NCI-H2196 treated with DMSO at 0.1 percent for 48 hours (cell line): ENCODE measurements around the gene ANKRD55.
"Not testable (repeated sequence)": the region's sequence is repeated elsewhere in the genome, so short reads cannot be mapped to it uniquely, and the experiment has no call there.

Experiments
- DNase-seq: peaks from one replicate; lab custom pipeline; 2025; ENCODE audit not compliant: unreplicated experiment; lab: John Stamatoyannopoulos, UW

ANKRD55 gene

DNA sequence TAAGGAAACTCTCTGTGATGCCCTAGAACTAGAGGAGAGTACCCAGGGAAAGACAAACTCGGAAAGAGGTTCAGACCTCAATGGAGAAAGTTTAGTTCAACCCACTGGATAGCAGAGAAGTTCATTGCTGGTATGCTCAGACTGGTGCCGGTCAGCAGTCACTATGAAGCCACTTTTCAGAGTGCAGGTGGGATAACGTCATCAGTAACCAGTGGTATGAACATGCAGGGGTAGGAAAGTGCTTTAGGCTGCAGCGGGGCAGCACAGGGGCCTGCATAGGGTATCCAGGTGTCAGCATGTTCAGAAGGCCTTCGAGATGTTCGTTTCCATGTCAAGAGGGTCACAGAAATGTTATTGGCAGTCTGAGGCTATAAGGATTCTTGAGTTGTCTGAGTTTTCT, 20.8 kb upstream of the ANKRD55 start:
- DNase-seq, result no peak

DNA sequence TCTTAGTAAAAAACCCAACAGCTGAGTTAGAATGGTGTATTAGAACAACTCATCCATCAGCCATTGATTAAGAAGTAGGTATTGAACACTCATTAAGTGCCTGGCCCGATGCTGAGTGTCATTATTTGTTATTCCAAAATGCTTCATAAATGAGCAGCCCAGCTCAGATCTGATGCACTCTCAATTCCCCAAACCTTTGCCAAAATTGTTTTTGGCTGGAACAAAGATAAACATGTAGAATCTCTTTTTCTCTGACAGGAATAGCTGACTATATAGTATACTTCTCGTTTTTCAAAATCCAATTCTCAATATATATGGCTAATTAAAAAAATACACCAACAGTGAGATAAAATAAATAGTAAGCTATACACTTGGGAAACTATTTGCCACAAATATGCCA, 20.0 kb upstream of the ANKRD55 start:
- DNase-seq, result no peak

DNA sequence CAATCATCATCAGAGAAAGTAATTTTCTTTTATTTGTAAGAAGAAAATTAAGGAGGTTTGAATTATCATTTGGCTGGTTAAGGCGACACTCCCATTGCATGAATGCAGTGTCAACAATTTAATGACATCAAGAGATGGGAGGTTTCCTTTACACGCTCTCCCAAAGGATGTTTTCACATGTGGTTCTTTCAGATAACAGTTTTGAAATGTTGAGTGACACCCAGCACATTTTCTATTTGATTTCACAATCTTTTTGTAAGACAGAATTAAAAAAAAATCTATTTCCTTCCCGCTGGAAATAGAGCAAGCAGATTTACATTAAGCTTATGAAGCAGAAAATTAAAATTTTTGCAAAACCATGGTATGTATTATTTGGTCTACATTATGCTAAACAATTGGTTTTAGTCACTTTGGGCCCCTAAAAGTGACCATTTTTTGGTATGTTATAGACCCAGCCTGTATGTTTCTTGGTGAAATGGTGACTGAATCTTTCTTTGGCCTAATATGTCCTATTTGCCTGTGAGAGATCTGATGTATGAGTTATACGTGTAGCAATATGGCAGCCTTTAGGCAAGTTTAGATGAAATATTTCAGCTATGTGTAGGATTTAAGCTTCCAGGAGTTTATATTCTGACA, 18.9 kb upstream of the ANKRD55 start:
- no peak for DNase-seq

DNA sequence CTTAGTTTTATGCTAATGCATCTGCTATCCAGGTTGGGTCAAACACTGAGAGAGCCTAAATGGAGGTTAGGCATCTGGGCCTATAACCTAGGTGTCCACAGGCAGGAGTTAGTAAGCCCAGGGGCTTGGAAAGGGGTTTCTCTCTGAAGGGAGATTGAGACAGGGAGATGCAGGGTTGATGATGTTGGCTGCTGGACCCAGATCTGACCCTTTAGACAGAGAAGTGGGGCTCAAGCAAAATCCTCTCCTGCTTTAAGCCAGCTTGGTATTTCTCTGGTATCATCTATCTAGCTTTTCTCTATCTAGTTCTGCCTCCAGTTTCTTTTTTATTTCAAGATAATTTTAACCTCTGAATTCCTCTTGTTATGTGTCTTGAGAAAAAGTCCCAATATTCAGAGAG, 18.3 kb upstream of the ANKRD55 start:
- no peak for DNase-seq

GRCh38 chr5:56250011-56250410, 16.9 kb upstream of the ANKRD55 start:
- DNase-seq, result no peak

GRCh38 chr5:56249085-56249484, 16.0 kb upstream of the ANKRD55 start:
- DNase-seq, result not testable (repeated sequence)

- DNase-seq, result no peak
Observed at GRCh38 chr5:56247592-56247991, 14.5 kb upstream of the ANKRD55 start.

DNA sequence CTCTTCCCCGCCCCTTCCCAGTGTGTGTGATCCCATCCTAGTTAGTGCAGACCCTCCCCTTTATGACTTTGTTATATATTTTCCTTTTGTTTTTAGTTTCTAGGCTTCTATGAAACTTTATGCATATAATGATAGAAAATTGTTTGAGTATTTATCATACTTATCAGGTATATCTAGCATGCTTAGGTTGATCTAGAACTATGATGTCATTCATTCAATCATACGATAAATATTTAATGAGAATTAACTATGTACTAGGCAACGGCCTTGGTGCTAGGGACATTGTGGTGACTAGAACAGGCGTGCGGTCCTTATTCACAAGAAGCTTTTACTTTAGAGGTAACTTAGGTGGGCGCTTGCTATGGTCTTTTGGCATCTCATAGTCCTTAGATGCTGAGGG, 13.6 kb upstream of the ANKRD55 start:
- DNase-seq, result no peak

- DNase-seq, result no peak
Observed at GRCh38 chr5:56245481-56245880, 12.4 kb upstream of the ANKRD55 start.

DNA sequence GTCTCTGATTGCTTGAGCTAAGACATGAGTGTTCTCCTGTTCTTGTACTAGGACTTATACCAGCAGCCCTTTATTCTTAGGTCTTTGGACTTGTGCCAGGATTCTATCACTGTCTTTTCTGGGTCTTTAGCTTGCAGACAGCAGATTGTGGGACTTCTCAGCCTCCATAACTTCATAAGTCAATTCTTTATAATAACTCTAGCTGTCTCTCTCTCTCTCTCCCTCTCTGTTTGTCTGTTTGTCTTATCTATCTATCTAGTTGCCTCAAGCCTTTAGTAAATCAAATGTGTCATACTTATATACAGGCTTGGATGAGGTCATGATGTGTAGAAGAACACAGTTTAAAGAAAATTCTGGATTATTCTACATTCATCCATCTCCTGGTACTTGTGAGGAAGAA, 11.5 kb upstream of the ANKRD55 start:
- no peak for DNase-seq

DNA sequence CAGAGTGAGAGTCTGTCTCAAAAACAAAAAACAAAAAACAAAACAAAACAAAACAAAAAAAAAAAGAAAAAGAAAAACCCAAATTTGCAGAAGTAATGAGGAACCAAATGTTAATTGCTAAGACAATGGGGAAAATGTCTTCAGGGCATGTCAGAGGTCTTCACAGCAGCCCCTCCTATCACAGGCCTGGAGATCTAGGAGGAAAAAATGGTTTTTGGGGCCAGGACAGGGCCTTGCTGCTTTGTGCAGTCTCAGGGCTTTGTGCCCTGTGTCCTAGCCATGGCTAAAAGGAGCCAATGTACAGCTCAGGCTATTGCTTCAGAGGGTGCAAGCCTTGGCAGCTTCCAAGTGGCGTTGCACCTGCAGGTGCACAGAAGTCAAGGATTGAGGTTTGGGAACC, 9.1 kb upstream of the ANKRD55 start:
- not testable (repeated sequence) for DNase-seq

DNA sequence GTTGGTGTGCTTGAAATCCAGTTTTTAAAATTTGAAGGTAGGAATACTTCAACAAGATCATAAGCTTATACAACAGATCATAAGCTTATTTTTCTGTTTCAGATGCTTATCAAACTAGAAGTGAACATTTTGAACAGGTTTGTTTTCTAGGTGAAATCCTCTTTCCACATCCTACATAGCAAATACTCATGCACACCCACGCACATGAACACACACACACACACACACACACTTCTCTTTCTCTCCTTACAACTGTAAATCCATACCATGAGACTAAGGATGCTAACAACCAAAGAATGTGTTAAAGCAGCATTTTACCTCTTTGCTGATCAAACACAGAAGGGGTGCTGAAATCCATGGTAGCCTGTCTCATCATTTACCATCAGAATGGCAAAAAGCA, 592 bp downstream of the ANKRD55 start:
- no peak for DNase-seq

DNA sequence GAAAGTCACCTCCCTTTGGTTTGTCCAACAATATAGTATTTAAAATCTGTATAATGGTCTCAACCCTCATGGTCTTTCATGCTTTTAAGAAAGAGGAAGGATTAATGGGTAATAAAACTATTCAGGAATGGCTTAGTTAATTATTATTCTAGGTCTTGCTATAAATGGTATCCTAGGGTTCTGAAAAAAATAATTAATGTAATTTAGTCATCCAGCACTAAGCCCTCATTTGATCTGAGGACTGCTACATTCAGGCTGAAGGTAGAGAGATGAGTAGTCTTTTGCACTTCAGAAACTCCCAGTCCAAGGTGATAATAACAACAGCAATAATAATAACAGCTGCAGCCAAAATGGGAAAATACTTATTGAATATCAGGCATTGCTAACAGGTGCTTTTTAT, 2.6 kb downstream of the ANKRD55 start:
- no peak for DNase-seq

- no peak for DNase-seq
Observed at GRCh38 chr5:56229111-56229510, 4.0 kb downstream of the ANKRD55 start.

DNA sequence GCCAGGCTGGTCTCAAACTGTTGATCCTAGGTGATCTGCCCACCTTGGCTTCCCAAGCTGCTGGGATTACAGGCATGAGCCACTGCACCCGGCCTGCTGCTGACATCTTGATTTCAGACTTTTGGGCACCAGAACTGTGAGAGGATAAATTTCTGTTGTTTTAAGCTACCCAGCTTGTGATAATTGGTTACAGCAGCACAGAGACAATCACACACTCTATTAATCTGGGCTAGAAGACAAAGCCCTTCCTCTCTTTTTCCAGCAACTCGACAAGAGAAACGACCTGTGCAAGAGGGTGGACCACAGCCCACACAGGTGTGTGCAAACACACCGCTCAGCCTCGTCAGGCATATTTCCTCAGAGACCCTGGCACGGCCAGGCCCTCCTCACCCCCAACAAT, 4.5 kb downstream of the ANKRD55 start:
- no peak for DNase-seq

- no peak for DNase-seq
Observed at GRCh38 chr5:56227691-56228090, 5.4 kb downstream of the ANKRD55 start.

DNA sequence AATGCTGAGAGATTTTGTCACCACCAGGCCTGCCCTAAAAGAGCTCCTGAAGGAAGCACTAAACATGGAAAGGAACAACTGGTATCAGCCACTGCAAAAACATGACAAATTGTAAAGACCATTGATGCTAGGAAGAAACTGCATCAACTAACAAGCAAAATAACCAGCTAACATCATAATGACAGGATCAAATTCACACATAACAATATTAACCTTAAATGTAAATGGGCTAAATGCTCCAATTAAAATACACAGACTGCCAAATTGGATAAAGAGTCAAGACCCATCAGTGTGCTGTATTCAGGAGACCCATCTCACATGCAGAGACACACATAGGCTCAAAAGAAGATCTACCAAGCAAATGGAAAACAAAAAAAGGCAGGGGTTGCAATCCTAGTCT, 9.8 kb downstream of the ANKRD55 start:
- DNase-seq, result not testable (repeated sequence)

GRCh38 chr5:56221601-56222000, 11.5 kb downstream of the ANKRD55 start:
- not testable (repeated sequence) for DNase-seq

DNA sequence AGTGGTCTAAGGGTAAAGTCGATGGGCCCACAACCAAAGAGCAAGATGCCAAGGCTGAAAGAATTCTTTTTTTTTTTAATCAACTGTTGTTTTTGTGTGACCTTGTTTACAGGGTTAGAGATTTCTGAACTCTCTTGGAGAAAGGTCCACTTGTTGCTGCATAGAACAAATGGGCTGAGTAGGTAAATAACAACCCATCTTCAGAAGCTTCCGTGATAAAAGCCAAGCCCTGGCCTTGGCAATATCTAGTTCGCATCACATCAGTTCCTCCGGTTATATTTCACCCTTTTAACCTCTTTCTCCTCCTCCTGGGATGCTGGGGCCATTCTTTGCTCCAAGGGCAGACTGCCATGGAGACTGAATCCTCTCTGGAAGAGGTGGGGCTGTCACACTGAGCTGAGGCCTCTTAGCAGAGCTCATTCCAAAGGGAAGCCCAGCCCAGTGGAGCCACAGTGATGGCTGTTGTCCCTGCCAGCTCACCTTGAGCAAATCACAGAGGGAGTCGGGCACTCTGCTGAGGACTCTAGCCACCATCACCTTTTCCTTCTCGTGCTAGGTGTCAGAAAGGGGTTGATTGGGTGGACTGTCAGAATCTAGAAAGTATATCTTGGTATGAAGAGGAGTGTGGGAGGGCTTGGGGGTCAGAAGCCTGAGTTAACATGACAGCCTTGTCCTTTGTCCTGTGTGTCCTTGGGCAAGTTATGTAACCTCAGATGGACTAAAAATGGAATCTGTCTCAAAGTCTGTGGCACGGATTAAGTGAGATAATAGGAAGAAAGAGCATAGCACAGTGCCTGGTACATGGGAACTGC, 17.9 kb downstream of the ANKRD55 start:
- no peak for DNase-seq

DNA sequence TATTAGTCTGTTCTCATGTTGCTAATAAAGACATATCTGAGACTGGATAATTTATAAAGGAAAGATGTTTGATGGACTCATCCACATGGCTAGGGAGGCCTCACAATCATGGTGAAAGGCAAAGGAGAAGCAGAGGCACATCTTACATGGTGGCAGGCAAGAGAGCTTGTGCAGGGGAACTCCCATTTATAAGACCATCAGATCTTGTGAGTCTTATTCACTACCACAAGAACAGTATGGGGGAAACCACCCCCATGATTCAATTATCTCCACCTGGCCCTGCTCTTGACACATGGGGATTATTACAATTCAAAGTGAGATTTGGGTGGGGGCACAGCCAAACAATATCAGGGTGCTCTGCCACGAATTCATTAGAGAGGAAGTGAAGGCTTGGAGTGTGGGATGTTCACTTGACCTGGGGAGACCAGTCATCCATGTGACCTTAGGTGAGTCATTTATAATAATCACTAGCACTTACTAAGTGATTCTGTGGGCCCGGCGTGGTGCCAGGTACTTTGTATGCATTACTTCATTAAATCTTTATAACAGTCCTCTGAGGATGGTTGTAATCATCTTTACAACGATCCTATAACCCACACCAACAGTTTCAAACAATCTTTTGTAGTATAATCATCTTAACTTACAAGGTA, 19.1 kb downstream of the ANKRD55 start:
- DNase-seq, result not testable (repeated sequence)

- DNase-seq, result no peak
Observed at GRCh38 chr5:56212130-56212879, 20.8 kb downstream of the ANKRD55 start.
